Measurements from ENCODE around the gene SLC39A3. TPM values are rescaled to one million over a fixed set of nuclear protein-coding genes. Genes with fewer than 3 reads are reported as not detected.

Gene SLC39A3
- total and polyA plus RNA-seq, 2 experiments from 2014 or later = 33.5 to 47.4 TPM

- TF ChIP-seq ZNF462 (CRISPR knock-in tag; IDR thresholded peaks at IDR 0.05) = no peak
- TF ChIP-seq EZH2phosphoT487 (IDR thresholded peaks at IDR 0.05; ENCODE audit: unreplicated experiment) = no peak
- TF ChIP-seq POLR2AphosphoS5 (IDR thresholded peaks at IDR 0.05; ENCODE audit: low read depth) = no peak
Measured at GRCh38 chr19:2691951-2692350, 47.9 kb downstream of the SLC39A3 start (continued).

GRCh38 chr19:2690856-2691255 lies 49.0 kb downstream of the SLC39A3 start:
- Histone ChIP-seq H3K4me3 (no peak overlapping the region), H3K4me1 (ENCODE audit: insufficient read depth) (no peaks in the 10 kb centered on the region), H3K9me2 (ENCODE audit: insufficient read depth) (no peaks in the 10 kb centered on the region), H3K36me3 (ENCODE audit: insufficient read depth) (no peaks in the 10 kb centered on the region), H3F3A (replicated peaks; ENCODE audit: low read depth) (no peaks in the 10 kb centered on the region), H3K27me3 (ENCODE audit: insufficient read depth) (no peaks in the 10 kb centered on the region), H2AFZ (no peak overlapping the region), H3K27ac (ENCODE audit: low read depth) (no peak overlapping the region), H3K4me2 (no peak overlapping the region), H3K79me2 (replicated peaks; ENCODE audit: insufficient read depth) (no peaks in the 10 kb centered on the region), H4K20me1 (replicated peaks; ENCODE audit: insufficient read depth) (no peaks in the 10 kb centered on the region; the same call in 1 of the 2 replicates)
- peaks cover 13% of the 10 kb centered on the region for H3K27me3 Mint-ChIP-seq (ENCODE audit: insufficient read depth, low read depth, poor library complexity)
- no peaks in the 10 kb centered on the region for H3K9me3 Mint-ChIP-seq
- TF ChIP-seq NANOG (IDR thresholded peaks at IDR 0.05; ENCODE audit: borderline replicate concordance) (no peak), ZNF462 (CRISPR knock-in tag; IDR thresholded peaks at IDR 0.05) (no peak), EZH2 (IDR thresholded peaks at IDR 0.05; ENCODE audit: low read depth, unreplicated experiment) (no peak), STAT1 (IDR thresholded peaks at IDR 0.05; ENCODE audit: unreplicated experiment) (no peak)
- no peak overlapping the region for H3K27ac Mint-ChIP-seq
- H3K36me3 Mint-ChIP-seq (ENCODE audit: low read depth) = no peaks in the 10 kb centered on the region
- ATAC-seq (no peak), DNase-seq (ENCODE audit: low spot score) (no peak)
- no peaks in the 10 kb centered on the region for H3K4me1 Mint-ChIP-seq
- H3K4me3 Mint-ChIP-seq = no peak overlapping the region

All from GM23338 (cell line).